Left forelimb (tissue), 1 donor: ENCODE results near the gene UBE2M.
A peak's percentile ranks its signal among the peaks of the same experiment; 100 is the strongest.
"Not testable (repeated sequence)": the region's sequence is repeated elsewhere in the genome, so short reads cannot be mapped to it uniquely, and the experiment has no call there.

Experiments used
- DNase-seq: peaks from one replicate; pipeline ENCODE4 v3.0.0-alpha.2; 2018; ENCODE audit warnings: low spot score

UBE2M gene

DNA sequence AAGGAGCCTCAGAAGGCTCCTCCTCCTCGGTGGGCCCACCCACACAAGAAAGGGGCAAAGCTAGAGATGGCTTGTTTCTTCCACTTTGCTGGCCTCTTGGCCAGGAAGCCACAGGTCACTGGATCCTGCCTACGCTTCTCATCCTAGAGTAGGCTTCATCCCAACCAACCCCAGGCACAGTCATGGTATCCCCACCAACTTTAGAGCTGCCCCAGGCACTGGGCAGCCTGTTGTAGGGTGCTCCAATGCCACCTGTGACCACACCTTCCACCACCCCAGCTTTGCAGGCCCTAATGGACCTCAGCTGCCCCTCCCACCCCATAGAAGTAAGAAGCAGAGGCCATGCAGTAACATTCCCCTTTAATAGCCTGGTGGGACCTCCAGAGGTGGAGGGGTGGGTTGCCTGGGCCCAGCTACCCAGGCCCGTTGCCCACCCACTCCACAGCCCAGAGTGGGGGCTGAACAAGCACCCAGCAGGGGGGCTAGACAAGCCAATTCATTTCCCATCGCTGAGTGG is 3.0 kb downstream of the UBE2M start:
- no peak for DNase-seq

- DNase-seq: peak; percentile 98
Measured at GRCh38 chr19:58554494-58555368, 3.7 kb downstream of the UBE2M start, which contains the start of gene CHMP2A. Gene CHMP2A, minus strand, starts transcription at chr19:58555105. Its CDS starts 893 bp downstream, at chr19:58554212.

DNA sequence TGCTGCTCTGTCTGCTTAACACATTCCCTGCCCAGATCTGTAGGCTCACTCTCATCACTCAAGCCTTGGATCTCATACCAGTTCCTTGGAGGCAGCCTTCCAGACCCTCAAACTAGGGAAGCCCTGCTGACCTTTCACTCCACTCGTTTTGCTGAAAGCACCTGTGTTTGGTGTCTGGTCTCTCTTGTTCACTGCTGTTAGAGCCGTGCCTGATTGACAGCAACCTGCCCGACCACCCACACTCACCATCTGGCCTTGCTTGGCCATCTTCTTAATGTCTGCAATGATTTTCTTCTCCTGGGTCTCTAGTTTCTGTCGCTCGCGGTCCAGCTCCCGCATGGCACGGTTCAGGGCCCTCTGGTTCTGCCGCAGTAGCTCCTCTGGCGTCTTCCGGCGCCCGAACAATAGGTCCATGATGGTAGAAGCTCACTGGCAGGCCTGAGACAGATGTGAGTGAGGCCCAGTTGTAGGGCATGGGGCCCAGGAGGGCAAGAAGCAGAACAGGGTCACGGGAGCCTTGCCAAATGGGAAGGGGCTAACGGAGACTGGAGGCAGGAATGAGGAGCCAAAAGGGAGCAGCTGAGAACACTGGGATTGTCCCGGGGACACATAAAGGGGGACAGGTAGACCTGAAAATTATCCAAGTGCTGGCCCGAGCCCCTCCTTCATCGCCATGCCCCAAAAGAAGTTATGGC is 4.5 kb downstream of the UBE2M start:
- peak; percentile 65 for DNase-seq

DNA sequence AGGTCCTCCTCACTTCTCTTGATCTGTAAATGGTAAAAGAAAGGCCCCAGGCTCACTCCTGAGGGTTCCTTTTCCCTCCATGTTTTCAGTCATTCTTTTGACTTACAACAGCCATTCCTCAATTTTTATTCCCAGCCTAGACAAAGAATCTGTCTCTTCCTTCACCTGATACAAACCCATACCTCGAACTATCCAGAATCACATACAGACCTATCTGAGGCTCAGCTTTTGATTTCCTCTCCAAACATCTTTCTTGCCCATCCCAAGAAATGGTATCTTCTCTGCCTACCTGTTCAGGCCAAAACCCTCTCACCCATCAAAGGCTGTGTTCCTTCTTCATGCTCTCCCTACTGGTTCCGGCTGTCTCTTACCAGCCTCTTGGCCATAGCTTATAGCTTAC is 5.8 kb downstream of the UBE2M start:
- DNase-seq: no peak

DNA sequence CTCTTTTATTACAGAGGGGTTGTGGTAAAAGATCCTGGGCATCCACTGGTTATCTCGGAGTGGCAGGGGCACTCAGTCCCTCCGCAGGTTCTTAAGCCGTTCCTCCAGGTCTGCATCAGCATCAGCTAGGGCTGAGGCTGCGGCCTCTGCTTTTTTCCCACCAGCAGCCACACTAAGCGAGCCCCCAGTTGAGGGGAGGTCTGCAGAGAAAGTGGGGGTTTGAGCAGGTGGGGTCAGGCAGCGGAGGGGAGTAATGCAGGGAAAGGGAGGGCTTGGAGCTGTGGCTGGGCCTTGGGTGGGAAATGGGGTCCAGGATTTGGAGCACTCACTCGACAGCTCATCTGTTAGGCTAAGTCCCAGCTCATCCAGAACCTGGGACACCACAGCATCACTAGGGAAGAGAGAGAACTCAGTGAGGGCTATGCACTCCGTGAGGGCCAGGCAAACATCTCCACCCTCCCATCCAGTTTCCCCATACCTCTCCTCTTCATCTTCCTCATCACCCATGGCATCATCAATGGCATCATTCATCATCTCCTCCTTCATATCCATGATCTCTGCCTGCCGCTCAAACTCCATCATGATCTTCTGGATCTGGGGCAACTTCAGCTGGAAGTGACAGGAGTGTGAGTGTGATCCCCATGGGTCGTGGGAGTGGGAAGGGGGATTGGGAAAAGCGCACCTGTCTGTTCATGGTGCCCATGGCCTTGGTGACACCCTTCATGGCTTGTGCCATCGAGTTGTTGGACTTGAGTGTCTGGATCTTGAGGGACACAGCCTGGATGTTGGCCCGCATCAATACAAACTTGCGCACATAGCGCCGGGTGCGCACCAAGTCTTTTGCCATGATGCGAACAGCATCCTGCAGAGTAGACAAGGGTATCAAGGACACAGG is 6.6 kb downstream of the UBE2M start:
- no peak for DNase-seq

- DNase-seq: no peak
Measured at GRCh38 chr19:58551123-58551497, 7.3 kb downstream of the UBE2M start.

GRCh38 chr19:58550362-58551122 is 7.9 kb downstream of the UBE2M start:
- no peak for DNase-seq

DNA sequence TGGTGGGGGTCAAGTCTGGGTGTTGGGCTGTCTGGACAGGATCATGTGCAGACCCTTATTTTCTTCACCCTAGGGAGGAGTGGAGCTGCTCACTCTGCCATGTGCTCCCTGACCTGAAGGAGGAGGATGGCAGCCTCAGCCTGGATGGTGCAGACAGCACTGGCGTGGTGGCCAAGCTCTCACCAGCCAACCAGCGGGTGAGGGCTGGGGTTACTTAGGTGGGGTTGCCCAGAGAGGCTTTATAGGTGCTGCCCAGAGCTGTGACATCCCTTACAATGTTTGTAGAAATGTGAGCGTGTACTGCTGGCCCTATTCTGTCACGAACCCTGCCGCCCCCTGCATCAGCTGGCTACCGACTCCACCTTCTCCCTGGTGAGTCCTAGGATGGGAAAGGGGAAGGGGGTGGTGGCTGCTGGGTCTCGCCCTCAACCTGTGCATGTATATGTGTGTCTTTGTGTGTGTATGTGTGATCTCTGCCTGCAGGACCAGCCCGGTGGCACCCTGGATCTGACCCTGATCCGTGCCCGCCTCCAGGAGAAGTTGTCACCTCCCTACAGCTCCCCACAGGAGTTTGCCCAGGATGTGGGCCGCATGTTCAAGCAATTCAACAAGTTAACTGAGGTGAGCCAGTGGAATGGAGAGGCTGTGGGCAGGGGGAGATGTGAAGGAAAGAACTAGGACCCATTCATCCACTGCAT is 8.6 kb downstream of the UBE2M start:
- DNase-seq: no peak

DNA sequence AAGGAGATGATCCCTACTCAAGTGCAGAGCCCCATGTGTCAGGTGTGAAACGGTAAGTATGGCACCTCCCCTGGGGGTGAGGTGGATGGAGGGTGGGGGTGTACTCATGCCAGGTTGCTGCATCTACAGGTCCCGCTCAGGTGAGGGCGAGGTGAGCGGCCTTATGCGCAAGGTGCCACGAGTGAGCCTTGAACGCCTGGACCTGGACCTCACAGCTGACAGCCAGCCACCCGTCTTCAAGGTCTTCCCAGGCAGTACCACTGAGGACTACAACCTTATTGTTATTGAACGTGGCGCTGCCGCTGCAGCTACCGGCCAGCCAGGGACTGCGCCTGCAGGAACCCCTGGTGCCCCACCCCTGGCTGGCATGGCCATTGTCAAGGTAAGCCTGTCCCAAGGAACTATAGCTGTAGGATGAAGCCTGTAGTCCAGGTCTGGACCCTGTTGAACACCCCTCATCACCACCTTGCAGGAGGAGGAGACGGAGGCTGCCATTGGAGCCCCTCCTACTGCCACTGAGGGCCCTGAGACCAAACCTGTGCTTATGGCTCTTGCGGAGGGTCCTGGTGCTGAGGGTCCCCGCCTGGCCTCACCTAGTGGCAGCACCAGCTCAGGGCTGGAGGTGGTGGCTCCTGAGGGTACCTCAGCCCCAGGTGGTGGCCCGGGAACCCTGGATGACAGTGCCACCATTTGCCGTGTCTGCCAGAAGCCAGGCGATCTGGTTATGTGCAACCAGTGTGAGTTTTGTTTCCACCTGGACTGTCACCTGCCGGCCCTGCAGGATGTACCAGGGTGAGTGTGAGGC is 9.3 kb downstream of the UBE2M start:
- DNase-seq: no peak

DNA sequence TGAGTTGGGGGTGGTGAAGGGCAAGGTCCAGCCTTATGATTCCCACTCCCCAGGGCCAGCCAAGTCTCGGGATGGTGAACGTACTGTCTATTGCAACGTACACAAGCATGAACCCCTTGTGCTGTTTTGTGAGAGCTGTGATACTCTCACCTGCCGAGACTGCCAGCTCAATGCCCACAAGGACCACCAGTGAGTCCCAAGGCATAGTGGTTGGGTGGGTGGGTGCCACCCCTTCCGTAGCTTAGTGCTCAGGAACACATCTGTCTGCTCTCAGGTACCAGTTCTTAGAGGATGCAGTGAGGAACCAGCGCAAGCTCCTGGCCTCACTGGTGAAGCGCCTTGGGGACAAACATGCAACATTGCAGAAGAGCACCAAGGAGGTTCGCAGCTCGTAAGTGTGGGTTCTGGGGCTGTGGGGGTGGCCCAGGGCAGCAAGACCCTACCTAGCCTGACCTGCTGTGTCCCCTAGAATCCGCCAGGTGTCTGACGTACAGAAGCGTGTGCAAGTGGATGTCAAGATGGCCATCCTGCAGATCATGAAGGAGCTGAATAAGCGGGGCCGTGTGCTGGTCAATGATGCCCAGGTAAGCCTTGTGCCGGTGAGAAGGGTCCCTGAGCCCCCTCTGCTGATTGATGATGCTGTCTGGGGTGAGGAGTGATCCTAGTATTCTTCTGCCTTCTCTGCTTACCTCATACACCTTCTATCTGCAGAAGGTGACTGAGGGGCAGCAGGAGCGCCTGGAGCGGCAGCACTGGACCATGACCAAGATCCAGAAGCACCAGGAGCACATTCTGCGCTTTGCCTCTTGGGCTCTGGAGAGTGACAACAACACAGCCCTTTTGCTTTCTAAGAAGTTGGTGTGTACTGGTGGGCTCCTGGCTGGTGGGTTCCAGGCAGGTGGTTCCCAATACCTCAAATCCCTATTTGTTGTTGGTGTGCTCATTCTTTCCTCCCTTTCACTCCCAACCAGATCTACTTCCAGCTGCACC is 10.8 kb downstream of the UBE2M start:
- no peak for DNase-seq

DNA sequence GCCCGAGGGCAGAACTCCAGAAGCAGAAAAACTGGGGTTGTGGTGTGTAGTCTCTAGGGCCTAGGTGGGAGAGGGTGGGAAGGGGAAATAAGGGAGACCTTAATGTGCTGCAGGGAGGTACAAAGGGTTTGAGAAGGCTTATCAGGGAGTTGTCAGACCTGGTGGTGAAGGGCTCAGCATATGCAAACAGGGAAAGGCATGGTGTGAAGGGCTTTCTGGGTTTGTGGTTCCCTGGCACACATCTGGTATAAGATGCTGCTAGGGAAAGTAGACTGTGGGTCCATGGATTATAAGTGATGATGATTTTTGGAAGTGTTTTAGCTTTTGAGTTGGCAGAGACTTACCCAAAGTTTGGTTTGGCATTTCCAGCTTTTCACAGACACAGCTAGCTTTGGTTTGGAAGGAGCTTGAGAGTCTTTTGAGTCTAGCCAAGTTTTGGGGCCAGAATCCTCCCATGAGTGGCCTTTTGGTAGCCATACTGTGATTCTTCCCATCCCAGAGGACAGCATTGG is 12.3 kb downstream of the UBE2M start:
- DNase-seq: no peak

GRCh38 chr19:58545286-58546018 is 13.0 kb downstream of the UBE2M start:
- no peak for DNase-seq

DNA sequence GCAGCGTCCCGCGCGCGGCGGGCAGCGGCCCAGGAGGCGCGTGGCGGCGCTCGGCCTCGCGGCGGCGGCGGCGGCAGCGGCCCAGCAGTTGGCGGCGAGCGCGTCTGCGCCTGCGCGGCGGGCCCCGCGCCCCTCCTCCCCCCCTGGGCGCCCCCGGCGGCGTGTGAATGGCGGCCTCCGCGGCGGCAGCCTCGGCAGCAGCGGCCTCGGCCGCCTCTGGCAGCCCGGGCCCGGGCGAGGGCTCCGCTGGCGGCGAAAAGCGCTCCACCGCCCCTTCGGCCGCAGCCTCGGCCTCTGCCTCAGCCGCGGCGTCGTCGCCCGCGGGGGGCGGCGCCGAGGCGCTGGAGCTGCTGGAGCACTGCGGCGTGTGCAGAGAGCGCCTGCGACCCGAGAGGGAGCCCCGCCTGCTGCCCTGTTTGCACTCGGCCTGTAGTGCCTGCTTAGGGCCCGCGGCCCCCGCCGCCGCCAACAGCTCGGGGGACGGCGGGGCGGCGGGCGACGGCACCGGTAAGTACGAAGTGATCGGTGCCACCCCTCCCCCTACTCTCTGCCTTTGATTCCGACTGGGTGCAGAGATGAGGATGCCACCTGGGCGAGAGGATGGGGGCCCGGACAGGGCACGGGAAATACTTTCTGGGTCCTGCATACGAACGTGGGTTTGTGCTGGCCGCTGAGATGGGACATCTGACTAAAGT is 13.7 kb downstream of the UBE2M start:
- no peak for DNase-seq

- DNase-seq: peak; percentile 100
Measured at GRCh38 chr19:58543826-58544590, 14.4 kb downstream of the UBE2M start, which contains the start of gene TRIM28. Gene TRIM28, plus strand, starts transcription at chr19:58544064. Its CDS starts 694 bp downstream, at chr19:58544758.

- not testable (repeated sequence) for DNase-seq
Measured at GRCh38 chr19:58542641-58543372, 15.6 kb downstream of the UBE2M start.
